Tongue (tissue), 2 donors: ENCODE measurements around the gene KIF25. TPM values are rescaled to one million over a fixed set of nuclear protein-coding genes. Genes with fewer than 3 reads are reported as not detected.
"Not testable (repeated sequence)": the region's sequence is repeated elsewhere in the genome, so short reads cannot be mapped to it uniquely, and the experiment has no call there.

Experiments used
- DNase-seq: peaks from one replicate; pipeline ENCODE4 v3.0.0-alpha.2; 2015
- total RNA-seq: library from RNA; depleted of rRNA; stranded (reverse); fragments of >200 nt; gene quantifications from one replicate; pipeline ENCODE4 v1.2.3, GENCODE V29; 2014

The KIF25 gene
- total RNA-seq, 1 donor from 2014 or later, result 0.82 TPM

DNA sequence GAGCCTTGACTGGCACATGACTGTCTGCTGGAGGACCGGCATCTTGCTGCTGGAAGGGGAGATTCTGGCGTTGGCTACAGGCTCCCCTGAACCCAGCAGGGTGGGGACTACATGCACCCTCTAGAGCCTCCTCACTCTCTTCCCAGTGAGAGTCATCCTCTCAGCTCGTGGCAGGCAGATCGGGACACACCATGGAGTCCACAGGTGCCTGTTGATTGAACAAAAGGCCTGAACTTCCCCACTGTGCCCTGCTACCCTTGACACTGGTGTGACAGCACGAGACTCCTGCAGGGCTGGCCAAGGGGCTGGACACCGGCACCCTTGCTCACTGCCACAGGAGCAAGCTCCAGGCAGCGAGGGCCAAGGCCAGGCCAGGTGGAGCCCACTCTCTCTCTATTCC, 73.3 kb downstream of the KIF25 start:
- DNase-seq, result no peak

- no peak for DNase-seq
Measured at GRCh38 chr6:168071620-168072019, 74.1 kb downstream of the KIF25 start.

DNA sequence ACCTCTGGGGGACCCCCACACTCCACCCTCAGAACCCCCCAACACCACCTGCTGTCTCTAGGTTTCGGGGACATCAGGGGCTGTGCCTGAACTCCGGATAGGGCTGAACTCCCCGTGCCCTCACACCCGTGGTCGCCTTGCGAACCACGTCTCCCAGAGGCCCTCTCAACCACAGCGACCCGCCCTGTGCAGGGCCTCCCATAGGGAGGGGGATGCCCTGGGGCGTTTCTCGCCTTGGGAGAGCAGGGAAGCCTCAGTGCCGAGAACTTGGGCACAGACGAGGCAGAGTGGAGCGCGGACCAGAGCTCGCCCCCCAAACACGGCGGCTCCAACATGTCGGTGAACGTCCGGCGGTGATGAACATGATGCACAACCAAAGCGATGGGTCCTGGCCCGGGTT, 74.8 kb downstream of the KIF25 start:
- DNase-seq, result no peak

DNA sequence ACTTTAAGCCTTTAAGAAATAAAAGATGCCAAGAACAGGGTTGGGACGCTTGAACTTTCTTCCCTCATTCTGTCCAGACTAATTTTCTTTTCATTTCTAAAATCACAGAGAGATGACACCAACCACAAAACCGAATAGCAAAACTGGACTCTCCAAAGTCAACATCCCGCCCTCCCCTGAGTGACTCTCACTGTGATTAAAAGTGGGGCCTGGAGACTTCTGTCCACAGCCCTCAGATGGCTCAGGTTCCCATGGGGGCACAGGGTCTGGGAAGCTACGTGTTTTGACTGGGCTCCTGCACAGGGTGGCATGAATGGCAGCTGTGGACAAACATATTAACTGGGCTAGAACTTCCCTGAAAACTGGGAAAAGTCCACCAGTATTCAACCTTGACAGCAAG, 75.3 kb downstream of the KIF25 start:
- DNase-seq, result no peak

GRCh38 chr6:168073937-168074730, 76.7 kb downstream of the KIF25 start:
- no peak for DNase-seq

GRCh38 chr6:168075216-168075615, 77.7 kb downstream of the KIF25 start:
- DNase-seq, result no peak

DNA sequence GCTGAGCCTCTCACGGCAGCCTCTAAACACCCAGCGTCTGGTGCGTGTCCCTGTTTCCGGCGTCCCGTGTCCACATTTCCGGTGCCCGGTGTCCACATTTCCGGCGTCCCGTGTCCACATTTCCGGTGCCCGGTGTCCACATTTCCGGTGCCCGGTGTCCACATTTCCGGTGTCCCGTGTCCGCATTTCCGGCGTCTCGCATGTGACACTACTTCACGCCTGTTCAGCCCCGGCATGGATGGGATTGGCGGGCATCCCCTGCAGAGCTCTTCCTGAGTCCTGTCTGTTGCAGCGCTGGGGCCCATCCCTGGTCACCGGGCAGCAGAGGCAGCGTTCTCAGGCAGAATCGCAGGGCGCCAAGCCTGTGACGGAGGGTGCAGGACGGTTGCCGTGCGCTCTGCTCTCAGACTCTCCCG, 78.3 kb downstream of the KIF25 start:
- DNase-seq, result no peak

- not testable (repeated sequence) for DNase-seq
Measured at GRCh38 chr6:168077401-168077800, 79.9 kb downstream of the KIF25 start.

DNA sequence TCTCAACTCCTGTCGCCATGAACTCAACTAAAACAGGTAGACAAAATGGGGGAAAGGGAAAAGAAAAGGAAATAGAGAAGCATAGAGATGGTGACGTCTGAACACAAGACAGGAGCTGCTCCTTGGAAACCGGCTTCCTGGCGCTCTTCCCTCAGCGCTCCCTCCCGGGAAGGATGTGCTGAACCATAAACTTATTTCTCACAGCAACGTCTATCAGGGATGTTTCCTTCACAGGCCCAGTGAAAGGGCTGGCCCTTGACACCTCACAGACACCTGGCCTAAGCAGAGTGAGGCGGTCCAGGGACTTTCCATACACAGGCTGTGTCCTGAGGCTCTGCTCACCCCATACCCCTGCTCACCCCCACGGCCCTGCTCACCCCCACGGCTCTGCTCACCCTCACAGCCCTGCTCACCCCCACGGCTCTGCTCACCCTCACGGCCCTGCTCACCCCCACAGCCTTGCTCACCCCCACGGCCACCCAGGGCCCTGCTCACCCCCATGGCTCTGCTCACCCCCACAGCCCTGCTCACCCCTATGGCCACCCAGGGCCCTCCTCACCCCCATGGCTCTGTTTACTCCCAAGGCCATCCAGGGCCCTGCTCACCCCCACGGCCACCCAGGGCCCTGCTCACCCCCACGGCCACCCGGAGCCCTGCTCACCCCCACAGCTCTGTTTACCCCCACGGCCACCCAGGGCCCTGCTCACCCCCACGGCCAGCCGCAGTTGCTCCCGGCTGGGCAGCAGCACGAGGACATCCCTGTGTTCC, 80.9 kb downstream of the KIF25 start:
- DNase-seq, result peak; percentile 68

DNA sequence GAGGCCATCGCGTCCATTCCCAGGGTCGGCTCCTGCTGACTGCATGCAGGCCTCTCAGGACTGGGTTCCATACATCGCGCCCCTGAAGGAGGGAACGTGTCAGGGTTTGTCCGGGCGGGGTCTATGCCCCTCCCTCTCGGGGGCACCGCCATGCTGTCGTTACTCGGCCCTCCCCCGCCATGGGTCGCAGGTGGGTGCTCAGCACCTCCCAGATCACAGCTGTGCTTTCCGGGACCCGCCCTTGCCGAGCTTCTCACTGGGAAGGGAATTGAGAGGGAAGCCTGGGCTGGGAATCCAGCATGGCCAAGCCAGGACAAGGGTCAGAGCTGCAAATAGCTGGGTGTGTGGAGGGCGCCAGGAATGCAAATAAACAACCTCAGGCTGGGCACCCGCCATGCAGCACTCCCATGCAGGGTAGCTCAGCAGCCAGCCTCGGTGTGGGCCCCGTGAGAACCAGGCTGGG, 81.5 kb downstream of the KIF25 start, which contains the start of gene FRMD1:
Gene FRMD1, minus strand, starts transcription at position 270 of the 463 bp plus-strand sequence. Its CDS starts 118 bp downstream, at position 152.
- peak; percentile 68 for DNase-seq

- DNase-seq, result peak; percentile 85
Measured at GRCh38 chr6:168080393-168081077, 83.1 kb downstream of the KIF25 start.

- no peak for DNase-seq
Measured at GRCh38 chr6:168081858-168082546, 84.5 kb downstream of the KIF25 start.

- peak; percentile 56 for DNase-seq
Measured at GRCh38 chr6:168082860-168083513, 85.5 kb downstream of the KIF25 start.

GRCh38 chr6:168083514-168083885, 86.0 kb downstream of the KIF25 start:
- DNase-seq, result no peak

- no peak for DNase-seq
Measured at GRCh38 chr6:168084465-168085160, 87.1 kb downstream of the KIF25 start.

DNA sequence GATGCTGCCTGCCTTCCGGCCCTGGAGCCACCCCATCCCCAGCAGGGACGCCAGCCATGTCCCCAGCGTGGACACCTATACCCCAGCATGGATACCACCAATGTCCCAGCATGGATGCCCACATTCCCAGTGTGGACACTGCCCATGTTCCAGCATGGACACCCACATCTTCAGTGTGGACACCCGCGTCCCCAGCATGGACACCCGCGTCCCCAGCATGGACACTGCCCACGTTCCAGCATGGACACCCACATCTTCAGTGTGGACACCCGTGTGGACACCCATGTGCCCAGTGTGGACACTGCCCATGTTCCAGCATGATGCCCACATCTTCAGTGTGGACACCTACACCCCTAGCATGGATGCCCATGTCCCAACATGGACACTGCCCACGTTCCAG, 88.6 kb downstream of the KIF25 start:
- no peak for DNase-seq

DNA sequence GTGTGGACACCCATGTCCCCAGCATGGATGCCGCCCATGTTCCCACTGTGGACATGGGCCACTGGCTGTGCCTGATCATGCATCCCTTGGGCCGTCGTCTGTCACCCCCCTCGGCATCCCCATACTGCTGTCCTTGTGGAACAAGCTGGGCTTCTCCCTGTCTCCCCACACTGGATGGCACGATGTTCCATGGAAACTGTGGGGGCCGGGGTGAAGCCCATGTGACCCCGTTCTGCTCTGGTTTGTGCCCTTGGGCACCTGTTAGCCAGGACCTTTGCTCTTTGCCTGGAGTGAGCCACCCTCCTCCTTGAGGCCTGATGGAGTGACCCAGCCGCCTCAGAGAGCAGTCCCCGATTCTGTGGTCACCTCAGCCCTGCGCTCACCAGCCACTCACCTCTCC, 89.1 kb downstream of the KIF25 start:
- no peak for DNase-seq

- DNase-seq, result no peak
Measured at GRCh38 chr6:168087436-168088160, 90.1 kb downstream of the KIF25 start.

GRCh38 chr6:168088161-168089053, 90.9 kb downstream of the KIF25 start:
- DNase-seq, result peak; percentile 97
